T-cell (primary cell): ENCODE measurements around the gene PTGDR2. TPM values are rescaled to one million over a fixed set of nuclear protein-coding genes. Genes with fewer than 3 reads are reported as not detected.

Source experiments
- ATAC-seq, 4 experiments: fragments of 200-7000 bp in 3 of 4; fragments of 150-1000 bp in 1 of 4; cut with Tn5 transposase; replicated peaks in 1 of 4; 1 replicate in 3 of 4; 2 replicates in 1 of 4; pipeline ENCODE4 v1.10.0; 2021; ENCODE audit warnings: moderate library complexity in 3 of 4, mild to moderate bottlenecking in 2 of 4, moderate number of reproducible peaks in 1 of 4
- CTCF ChIA-PET, 2 donors: fragments of 300-600 bp; sonication (Branson Sonifier 250); formaldehyde crosslinking; loops; one replicate each; lab custom pipeline; 2022; ENCODE audit warnings: antibody characterized with exemption in 2 of 2; lab: Charles Lee
- POLR2A ChIA-PET, 2 donors: fragments of 300-600 bp; sonication (Branson Sonifier 250); formaldehyde crosslinking; loops; one replicate each; lab custom pipeline; 2022; ENCODE audit warnings: antibody characterized with exemption in 2 of 2; lab: Charles Lee
- DNase-seq, 35 experiments: peaks; one replicate each; pipeline versions ENCODE4 v3.0.0 to v3.0.0-alpha.2; 2013 to 2023
- H3K27ac ChIP-seq: one replicate; pipeline ENCODE4 v1.5.1; 2013; ENCODE audit warnings: low read length
- H3K27me3 ChIP-seq, 2 experiments: replicated peaks in 1 of 2; 1 replicate in 1 of 2; 2 replicates in 1 of 2; pipeline versions ENCODE4 v1.6.1 to v1.7.0; 2013; ENCODE audit warnings: low read length in 1 of 2, mixed read lengths in 1 of 2; ENCODE audit not compliant: control insufficient read depth in 2 of 2, insufficient read depth in 2 of 2; ENCODE audit errors: extremely low read depth in 1 of 2
- H3K36me3 ChIP-seq, 2 donors: 1 replicate in 1 of 2; 2 replicates in 1 of 2; pipeline versions ENCODE4 v1.6.1 to v1.7.0; 2013; ENCODE audit warnings: low read length in 1 of 2; ENCODE audit not compliant: control insufficient read depth in 2 of 2, insufficient read depth in 1 of 2; ENCODE audit errors: extremely low read depth in 1 of 2
- H3K4me1 ChIP-seq, 2 experiments: 1 replicate in 1 of 2; 2 replicates in 1 of 2; pipeline versions ENCODE4 v1.6.1 to v1.7.0; 2013; ENCODE audit warnings: low read length in 2 of 2, mixed read lengths in 1 of 2; ENCODE audit not compliant: insufficient read depth in 2 of 2, control insufficient read depth in 1 of 2; ENCODE audit errors: extremely low read depth in 1 of 2
- H3K4me3 ChIP-seq, 2 donors: 1 replicate in 1 of 2; 2 replicates in 1 of 2; pipeline versions ENCODE4 v1.5.1 to v1.7.0; 2013; ENCODE audit warnings: mild to moderate bottlenecking in 2 of 2, low read length in 1 of 2, moderate library complexity in 1 of 2; ENCODE audit not compliant: control insufficient read depth in 1 of 2; ENCODE audit errors: extremely low read depth in 1 of 2
- H3K9me3 ChIP-seq: 2 replicates; pipeline ENCODE4 v1.7.0; 2013
- H3K27ac Mint-ChIP-seq, 2 donors: one replicate each; pipeline ENCODE4 v1.8.0; 2020 to 2021; ENCODE audit warnings: mild to moderate bottlenecking in 2 of 2, mixed read lengths in 2 of 2
- H3K27me3 Mint-ChIP-seq, 2 donors: one replicate each; pipeline ENCODE4 v1.8.0; 2021 to 2022; ENCODE audit warnings: mixed read lengths in 2 of 2
- H3K36me3 Mint-ChIP-seq: one replicate; pipeline ENCODE4 v1.8.0; 2021; ENCODE audit warnings: mixed read lengths
- H3K4me1 Mint-ChIP-seq, 3 donors: one replicate each; pipeline ENCODE4 v1.8.0; 2020 to 2022; ENCODE audit warnings: mixed read lengths in 3 of 3, mild to moderate bottlenecking in 1 of 3
- H3K4me3 Mint-ChIP-seq, 3 donors: one replicate each; pipeline ENCODE4 v1.8.0; 2020 to 2022; ENCODE audit warnings: mild to moderate bottlenecking in 3 of 3, mixed read lengths in 3 of 3, moderate library complexity in 3 of 3
- H3K9me3 Mint-ChIP-seq, 3 donors: one replicate each; pipeline ENCODE4 v1.8.0; 2020 to 2022; ENCODE audit warnings: mixed read lengths in 3 of 3
- WGBS: methylation state at CpG from one replicate; pipeline ENCODE4 v1.1.5; 2013; ENCODE audit warnings: missing lambda C conversion rate; ENCODE audit not compliant: insufficient coverage; 5-methylcytosine and 5-hydroxymethylcytosine counted together
- total RNA-seq, 35 experiments: library from RNA in 6 of 35; stranded (reverse) in 6 of 35; fragments of 120-200 nt in 1 of 35; gene quantifications; one replicate each; pipeline versions ENCODE4 v1.2.1 to v1.2.4 and lab custom pipeline; 2013 to 2026

Gene PTGDR2
- total RNA-seq, 5 donors from 2014 or later (not counting 1 experiment from before 2014, with no cell fraction given): 1.6 to 23.1 (median 2.7) TPM

- H3K27ac ChIP-seq: no peak overlapping the region
- H3K27me3 Mint-ChIP-seq: no peaks in the 10 kb centered on the region
- peaks cover 18 to 20% (median 19%) of the 10 kb centered on the region in 3 donors for H3K4me1 Mint-ChIP-seq
- CTCF ChIA-PET: interaction anchor here (0.5 to 2.2 kb wide), 12 partner anchors 8 to 221 kb away, joined by 3 to 16 read pairs (median 4); partner anchors contain the start of gene TMEM109 (in 1 of the 2)
- H3K4me3 Mint-ChIP-seq: no peak overlapping the region
- H3K9me3 ChIP-seq: no peaks in the 10 kb centered on the region
- H3K4me1 ChIP-seq: peaks cover 0 to 6% of the 10 kb centered on the region in 2 experiments
- ATAC-seq (peak; percentile 71 to 74 (median 72)), DNase-seq (peak in 6 of 35 experiments; percentile 8 to 73 (median 24))
- H3K36me3 ChIP-seq: peaks cover 18 to 97% of the 10 kb centered on the region in 2 donors
- H3K27me3 ChIP-seq: no peaks in the 10 kb centered on the region
- H3K9me3 Mint-ChIP-seq: no peaks in the 10 kb centered on the region
- no peak overlapping the region for H3K4me3 ChIP-seq
- no peak overlapping the region for H3K27ac Mint-ChIP-seq
- WGBS: 76% methylated on average over 7 of the region's 12 CpGs
- H3K36me3 Mint-ChIP-seq: peaks cover 69% of the 10 kb centered on the region
- POLR2A ChIA-PET: interaction anchor here in 1 of 2 donors (0.6 kb wide), 1 partner anchor 1892 kb away, joined by 3 read pairs; no protein-coding TSS in a partner anchor
Measured at GRCh38 chr11:60899046-60899936, 43.5 kb upstream of the PTGDR2 start.

DNA sequence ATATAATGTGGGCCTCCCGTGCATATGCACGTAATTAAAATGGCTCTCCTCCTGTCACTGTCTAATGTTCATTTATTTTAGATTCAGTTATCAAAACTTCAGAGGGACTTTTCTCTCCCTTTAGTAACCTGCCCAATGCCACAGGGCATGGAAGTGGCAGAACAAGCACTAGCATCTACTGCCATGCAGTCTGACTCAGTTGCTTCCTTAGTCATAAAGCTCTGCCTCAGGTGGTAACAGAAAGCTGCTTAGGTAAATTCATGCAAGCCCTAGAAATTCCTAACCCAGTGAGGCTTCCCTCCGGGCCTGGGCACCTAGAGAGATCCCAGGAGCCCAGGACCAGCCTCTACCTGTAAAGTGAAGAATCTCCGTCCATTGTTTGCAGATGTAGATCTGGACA, 41.7 kb upstream of the PTGDR2 start:
- no peak overlapping the region for H3K27ac Mint-ChIP-seq
- H3K27me3 ChIP-seq: no peaks in the 10 kb centered on the region
- H3K4me3 ChIP-seq: no peak overlapping the region
- no peaks in the 10 kb centered on the region for H3K9me3 Mint-ChIP-seq
- DNase-seq (no peak), ATAC-seq (no peak)
- peaks cover 0 to 5% of the 10 kb centered on the region in 2 experiments for H3K4me1 ChIP-seq
- CTCF ChIA-PET: interaction anchor here in 1 of 2 donors (1.0 to 1.7 kb wide), 2 partner anchors 17 to 66 kb away, joined by 4 to 8 read pairs; partner anchors contain the start of gene TMEM109
- H3K4me3 Mint-ChIP-seq: no peak overlapping the region
- peaks cover 69% of the 10 kb centered on the region for H3K36me3 Mint-ChIP-seq
- peaks cover 4 to 5% (median 5%) of the 10 kb centered on the region in 3 donors for H3K4me1 Mint-ChIP-seq
- H3K27ac ChIP-seq: no peak overlapping the region
- 100% methylated on average over 2 of the region's 4 CpGs for WGBS
- POLR2A ChIA-PET: no interaction called here
- H3K27me3 Mint-ChIP-seq: no peaks in the 10 kb centered on the region
- peaks cover 11 to 87% of the 10 kb centered on the region in 2 donors for H3K36me3 ChIP-seq
- no peaks in the 10 kb centered on the region for H3K9me3 ChIP-seq

DNA sequence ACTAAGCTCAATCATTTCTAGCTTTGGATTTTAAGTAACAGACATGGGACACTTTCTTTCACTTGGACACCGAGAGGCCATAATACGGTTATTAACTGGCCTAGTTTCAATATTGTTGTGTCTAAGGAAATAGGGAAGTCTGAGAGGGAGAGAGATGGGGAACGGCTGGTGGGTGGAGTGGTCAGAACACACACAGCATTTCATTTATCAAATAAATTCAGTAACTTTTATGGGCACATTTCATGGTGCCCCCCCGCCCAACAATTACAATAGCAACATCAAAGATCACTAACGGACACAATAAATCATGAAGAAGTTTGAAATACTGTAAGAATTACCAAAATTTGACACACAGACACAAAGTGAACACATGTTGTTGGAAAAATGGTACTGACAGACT, 39.9 kb upstream of the PTGDR2 start:
- POLR2A ChIA-PET: interaction anchor here in 1 of 2 donors (0.6 kb wide), 1 partner anchor 32 kb away, joined by 3 read pairs; no protein-coding TSS in a partner anchor
- Histone ChIP-seq H3K27me3 (no peaks in the 10 kb centered on the region), H3K4me3 (no peak overlapping the region), H3K36me3 (peaks cover 7 to 85% of the 10 kb centered on the region in 2 donors), H3K9me3 (no peaks in the 10 kb centered on the region), H3K27ac (no peak overlapping the region), H3K4me1 (peaks cover 0 to 5% of the 10 kb centered on the region in 2 experiments)
- H3K36me3 Mint-ChIP-seq: peaks cover 66% of the 10 kb centered on the region
- H3K27me3 Mint-ChIP-seq: no peaks in the 10 kb centered on the region
- WGBS: 80% methylated on average over 1 of the region's 5 CpGs
- no peak overlapping the region for H3K4me3 Mint-ChIP-seq
- H3K4me1 Mint-ChIP-seq: peaks cover 3 to 4% (median 4%) of the 10 kb centered on the region in 3 donors
- no peaks in the 10 kb centered on the region for H3K9me3 Mint-ChIP-seq
- H3K27ac Mint-ChIP-seq: no peak overlapping the region
- DNase-seq: no peak
- CTCF ChIA-PET: no interaction called here
- no peak for ATAC-seq

- no peak overlapping the region for H3K4me3 ChIP-seq
- no peaks in the 10 kb centered on the region for H3K27me3 Mint-ChIP-seq
- H3K36me3 ChIP-seq: peaks cover 5 to 55% of the 10 kb centered on the region in 2 donors
- 92% methylated on average over 2 of the region's 7 CpGs for WGBS
- H3K9me3 ChIP-seq: no peaks in the 10 kb centered on the region
- DNase-seq (no peak), ATAC-seq (no peak)
- H3K4me1 Mint-ChIP-seq: peaks cover 0 to 8% (median 5%) of the 10 kb centered on the region in 3 donors
- peaks cover 53% of the 10 kb centered on the region for H3K36me3 Mint-ChIP-seq
- no peak overlapping the region for H3K27ac Mint-ChIP-seq
- H3K4me3 Mint-ChIP-seq: no peak overlapping the region
- H3K9me3 Mint-ChIP-seq: no peaks in the 10 kb centered on the region
- CTCF ChIA-PET: interaction anchor here (0.6 to 1.3 kb wide), 4 partner anchors 9 to 1118 kb away, joined by 3 to 5 read pairs (median 4); no protein-coding TSS in a partner anchor
- POLR2A ChIA-PET: interaction anchor here in 1 of 2 donors (0.6 to 1.1 kb wide), 3 partner anchors 14 to 249 kb away, joined by 3 to 4 read pairs (median 4); no protein-coding TSS in a partner anchor
- H3K27me3 ChIP-seq: no peaks in the 10 kb centered on the region
- no peak overlapping the region for H3K27ac ChIP-seq
- no peaks in the 10 kb centered on the region for H3K4me1 ChIP-seq
Measured at GRCh38 chr11:60891103-60891741, 35.5 kb upstream of the PTGDR2 start.

- no peak overlapping the region for H3K27ac Mint-ChIP-seq
- CTCF ChIA-PET: interaction anchor here (0.6 to 1.3 kb wide), 3 partner anchors 60 to 1117 kb away, joined by 3 to 5 read pairs (median 4); no protein-coding TSS in a partner anchor
- POLR2A ChIA-PET: interaction anchor here in 1 of 2 donors (0.6 to 1.1 kb wide), 3 partner anchors 15 to 249 kb away, joined by 3 to 4 read pairs (median 4); no protein-coding TSS in a partner anchor
- WGBS: 40% methylated on average over 1 of the region's 5 CpGs
- ATAC-seq (no peak), DNase-seq (no peak)
- H3K4me3 Mint-ChIP-seq: no peak overlapping the region
- Histone ChIP-seq H3K27ac (no peak overlapping the region), H3K4me1 (no peaks in the 10 kb centered on the region), H3K36me3 (peaks cover 5 to 49% of the 10 kb centered on the region in 2 donors), H3K4me3 (no peak overlapping the region), H3K27me3 (no peaks in the 10 kb centered on the region), H3K9me3 (no peaks in the 10 kb centered on the region)
- H3K27me3 Mint-ChIP-seq: no peaks in the 10 kb centered on the region
- peaks cover 50% of the 10 kb centered on the region for H3K36me3 Mint-ChIP-seq
- H3K4me1 Mint-ChIP-seq: peaks cover 0 to 8% (median 5%) of the 10 kb centered on the region in 3 donors
- H3K9me3 Mint-ChIP-seq: no peaks in the 10 kb centered on the region
Measured at GRCh38 chr11:60890696-60891095, 34.9 kb upstream of the PTGDR2 start.
